Endodermal cell (in vitro differentiated cells): ENCODE measurements around the gene C2orf68. TPM values are rescaled to one million over a fixed set of nuclear protein-coding genes. Genes with fewer than 3 reads are reported as not detected.

Experiments used
- DNase-seq: peaks from one replicate; pipeline ENCODE4 v3.0.0-alpha.2; 2017
- H3K27ac ChIP-seq: 2 replicates; pipeline ENCODE4 v1.5.1; 2013; ENCODE audit warnings: mild to moderate bottlenecking, low read depth, low read length, moderate library complexity
- H3K27me3 ChIP-seq: 2 replicates; pipeline ENCODE4 v1.6.1; 2013; ENCODE audit warnings: mild to moderate bottlenecking, low read length, moderate library complexity; ENCODE audit not compliant: insufficient read depth, control insufficient read depth, poor library complexity, severe bottlenecking
- H3K36me3 ChIP-seq: 2 replicates; pipeline ENCODE4 v1.7.0; 2013; ENCODE audit warnings: mild to moderate bottlenecking, low read length, moderate library complexity; ENCODE audit not compliant: control insufficient read depth, insufficient read depth
- H3K4me1 ChIP-seq: one replicate; pipeline ENCODE4 v1.7.0; 2013; ENCODE audit warnings: low read length; ENCODE audit not compliant: control insufficient read depth, insufficient read depth
- H3K4me3 ChIP-seq: 2 replicates; pipeline ENCODE4 v1.5.1; 2013; ENCODE audit warnings: mild to moderate bottlenecking, low read length, moderate library complexity
- H3K9ac ChIP-seq: 2 replicates; pipeline ENCODE4 v1.6.1; 2013; ENCODE audit warnings: mild to moderate bottlenecking, low read length, moderate library complexity; ENCODE audit not compliant: poor library complexity, severe bottlenecking; ENCODE audit errors: extremely low read depth
- H3K9me3 ChIP-seq: 2 replicates; pipeline ENCODE4 v1.6.1; 2013; ENCODE audit warnings: mild to moderate bottlenecking, low read length, moderate library complexity; ENCODE audit not compliant: control insufficient read depth
- H3K27ac Mint-ChIP-seq: 2 replicates; pipeline ENCODE4 v1.8.0; 2020; ENCODE audit warnings: mixed read lengths
- H3K27me3 Mint-ChIP-seq: 2 replicates; pipeline ENCODE4 v1.8.0; 2021; ENCODE audit warnings: mild to moderate bottlenecking, mixed read lengths; ENCODE audit not compliant: insufficient read depth
- H3K36me3 Mint-ChIP-seq: 2 replicates; pipeline ENCODE4 v1.8.0; 2020; ENCODE audit warnings: low read depth, mixed read lengths
- H3K4me1 Mint-ChIP-seq: 2 replicates; pipeline ENCODE4 v1.8.0; 2020; ENCODE audit warnings: mixed read lengths
- H3K4me3 Mint-ChIP-seq: 2 replicates; pipeline ENCODE4 v1.8.0; 2020; ENCODE audit warnings: mild to moderate bottlenecking, moderate library complexity, mixed read lengths
- H3K9me3 Mint-ChIP-seq: 2 replicates; pipeline ENCODE4 v1.8.0; 2020; ENCODE audit warnings: mild to moderate bottlenecking, mixed read lengths
- WGBS, 2 experiments: methylation state at CpG; one replicate each; pipeline versions ENCODE4 v1.1.5 to v1.1.7; 2013; ENCODE audit warnings: missing lambda C conversion rate in 2 of 2, mixed read lengths in 1 of 2; ENCODE audit not compliant: insufficient coverage in 1 of 2, insufficient read length in 1 of 2; 5-methylcytosine and 5-hydroxymethylcytosine counted together
- total RNA-seq, 2 donors: library from RNA; stranded (reverse); fragmentation: NEBNext Ultra II Directional in 1 of 2; extraction: Animal tissue kit (Norgen Biotek cat#: 25700) in 1 of 2; gene quantifications; 2 replicates in 1 of 2; 3 replicates in 1 of 2; pipeline ENCODE4 v1.2.1, GENCODE V29; 2021
- TF ChIP-seq, protein P1 (sequence below): fragments of 200-600 bp; sonication (generic); conservative IDR thresholded peaks from 2 replicates; pipeline ENCODE4 v1.5.0; 2021; ENCODE audit warnings: antibody characterized with exemption, mild to moderate bottlenecking

Gene C2orf68
- total RNA-seq, 2 donors from 2014 or later, result 63.2 to 66.5 TPM

DNA sequence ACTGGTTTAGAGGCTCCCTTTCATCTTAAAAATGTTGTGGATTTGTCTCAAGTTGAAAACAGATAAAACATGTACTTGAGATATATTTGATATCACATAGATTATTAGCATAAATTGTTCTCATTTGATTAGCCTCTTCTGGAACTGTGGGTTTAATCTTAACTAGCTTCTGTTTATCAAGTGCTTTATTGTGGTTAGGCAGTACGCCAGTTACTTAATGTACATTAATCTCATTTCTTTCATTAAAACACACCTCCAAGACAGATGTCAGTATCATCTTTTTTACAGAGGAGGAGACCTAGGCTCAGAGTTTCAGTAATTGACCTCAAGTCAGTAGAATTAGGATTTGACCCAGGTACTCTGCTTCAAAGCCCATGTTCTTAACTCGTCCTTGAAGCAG, 34.3 kb upstream of the C2orf68 start:
- peaks cover 95% of the 10 kb centered on the region for H3K36me3 ChIP-seq

DNA sequence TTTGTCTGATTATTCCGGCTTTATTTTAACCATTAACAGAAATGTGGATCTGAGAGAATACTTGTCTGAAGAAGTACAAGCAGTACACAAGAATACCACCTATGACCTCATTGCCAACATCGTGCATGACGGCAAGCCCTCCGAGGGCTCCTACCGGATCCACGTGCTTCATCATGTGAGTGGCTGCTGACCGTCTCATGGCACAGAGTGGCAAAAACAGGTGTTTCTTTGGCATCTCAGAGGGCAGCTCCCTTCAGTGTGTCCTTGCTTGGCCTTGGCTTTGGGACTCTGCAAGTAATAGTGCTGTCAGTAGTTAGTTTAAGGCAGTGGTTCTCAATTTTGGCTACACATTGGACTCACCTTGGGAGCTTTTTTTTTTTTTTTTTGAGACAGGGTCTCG, 33.0 kb upstream of the C2orf68 start:
- Mint-ChIP-seq H3K27ac (no peak overlapping the region), H3K4me3 (no peak overlapping the region), H3K9me3 (no peaks in the 10 kb centered on the region), H3K4me1 (peaks cover 4% of the 10 kb centered on the region), H3K36me3 (peaks cover 85% of the 10 kb centered on the region), H3K27me3 (no peaks in the 10 kb centered on the region)
- WGBS, 2 experiments, result 95 to 98% methylated on average over 7 to 8 of the region's 8 CpGs
- no peak overlapping the region for H3K4me3 ChIP-seq
- H3K9me3 ChIP-seq, result no peaks in the 10 kb centered on the region
- no peak for DNase-seq
- no peak overlapping the region for H3K27ac ChIP-seq
- H3K27me3 ChIP-seq, result no peaks in the 10 kb centered on the region
- TF ChIP-seq, protein P1, sequence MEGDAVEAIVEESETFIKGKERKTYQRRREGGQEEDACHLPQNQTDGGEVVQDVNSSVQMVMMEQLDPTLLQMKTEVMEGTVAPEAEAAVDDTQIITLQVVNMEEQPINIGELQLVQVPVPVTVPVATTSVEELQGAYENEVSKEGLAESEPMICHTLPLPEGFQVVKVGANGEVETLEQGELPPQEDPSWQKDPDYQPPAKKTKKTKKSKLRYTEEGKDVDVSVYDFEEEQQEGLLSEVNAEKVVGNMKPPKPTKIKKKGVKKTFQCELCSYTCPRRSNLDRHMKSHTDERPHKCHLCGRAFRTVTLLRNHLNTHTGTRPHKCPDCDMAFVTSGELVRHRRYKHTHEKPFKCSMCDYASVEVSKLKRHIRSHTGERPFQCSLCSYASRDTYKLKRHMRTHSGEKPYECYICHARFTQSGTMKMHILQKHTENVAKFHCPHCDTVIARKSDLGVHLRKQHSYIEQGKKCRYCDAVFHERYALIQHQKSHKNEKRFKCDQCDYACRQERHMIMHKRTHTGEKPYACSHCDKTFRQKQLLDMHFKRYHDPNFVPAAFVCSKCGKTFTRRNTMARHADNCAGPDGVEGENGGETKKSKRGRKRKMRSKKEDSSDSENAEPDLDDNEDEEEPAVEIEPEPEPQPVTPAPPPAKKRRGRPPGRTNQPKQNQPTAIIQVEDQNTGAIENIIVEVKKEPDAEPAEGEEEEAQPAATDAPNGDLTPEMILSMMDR, result no peak
- no peaks in the 10 kb centered on the region for H3K4me1 ChIP-seq
- no peak overlapping the region for H3K9ac ChIP-seq
- H3K36me3 ChIP-seq, result peaks cover 96% of the 10 kb centered on the region

More for the DNA sequence above, 34.3 kb upstream of the C2orf68 start:
- H3K4me1 ChIP-seq, result no peaks in the 10 kb centered on the region
- H3K9ac ChIP-seq, result no peak overlapping the region
- 91 to 100% methylated on average over 1 to 2 of the region's 2 CpGs for WGBS, 2 experiments
- H3K27ac Mint-ChIP-seq, result no peak overlapping the region
- peaks cover 4% of the 10 kb centered on the region for H3K4me1 Mint-ChIP-seq
- no peak for DNase-seq
- no peaks in the 10 kb centered on the region for H3K27me3 ChIP-seq
- no peaks in the 10 kb centered on the region for H3K9me3 ChIP-seq
- no peak overlapping the region for H3K4me3 ChIP-seq
- no peaks in the 10 kb centered on the region for H3K27me3 Mint-ChIP-seq
- TF ChIP-seq, protein P1, result no peak
- peaks cover 80% of the 10 kb centered on the region for H3K36me3 Mint-ChIP-seq
- no peak overlapping the region for H3K4me3 Mint-ChIP-seq
- no peak overlapping the region for H3K27ac ChIP-seq
- H3K9me3 Mint-ChIP-seq, result no peaks in the 10 kb centered on the region

DNA sequence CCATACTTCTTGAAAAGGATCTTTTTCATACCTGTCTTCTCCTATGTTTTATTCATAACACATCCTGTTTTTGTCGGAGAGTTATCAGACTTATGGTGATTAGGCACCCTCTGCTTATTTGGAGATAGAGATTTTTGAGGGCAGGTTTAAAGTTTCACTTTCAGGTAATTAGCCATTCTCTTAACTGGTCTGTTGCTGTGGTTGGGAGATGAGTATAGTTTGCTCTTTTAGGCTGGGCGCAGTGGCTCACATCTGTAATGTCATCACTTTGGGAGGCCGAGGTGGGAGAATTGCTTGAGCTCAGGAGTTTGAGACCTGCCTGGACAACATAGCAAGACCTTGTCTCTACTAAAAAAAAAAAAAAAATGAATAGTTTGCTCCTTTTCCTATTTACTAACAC, 30.9 kb upstream of the C2orf68 start:
- Histone ChIP-seq H3K27me3 (no peaks in the 10 kb centered on the region), H3K4me1 (no peaks in the 10 kb centered on the region), H3K36me3 (peaks cover 94% of the 10 kb centered on the region), H3K4me3 (no peak overlapping the region), H3K9me3 (no peaks in the 10 kb centered on the region), H3K9ac (no peak overlapping the region), H3K27ac (no peak overlapping the region)
- Mint-ChIP-seq H3K4me3 (no peak overlapping the region), H3K9me3 (no peaks in the 10 kb centered on the region), H3K4me1 (peaks cover under 1% of the 10 kb centered on the region), H3K27ac (no peak overlapping the region), H3K27me3 (no peaks in the 10 kb centered on the region), H3K36me3 (peaks cover 80% of the 10 kb centered on the region)
- no peak for DNase-seq
- WGBS, 2 experiments, result 100% methylated on average over 2 to 3 of the region's 3 CpGs
- TF ChIP-seq, protein P1, result no peak
